AG09309 (cell line): ENCODE measurements around the gene TLCD2.
"Not testable (repeated sequence)": the region's sequence is repeated elsewhere in the genome, so short reads cannot be mapped to it uniquely, and the experiment has no call there.

ENCODE experiments used
- DNase-seq: peaks from one replicate; pipeline ENCODE4 v3.0.0-alpha.2; 2010; ENCODE audit warnings: low read depth
- H3K4me3 ChIP-seq: 2 replicates; pipeline ENCODE4 v1.5.1; 2011; ENCODE audit warnings: mild to moderate bottlenecking, low read depth, low read length, moderate library complexity; ENCODE audit not compliant: control insufficient read depth
- CTCF ChIP-seq: IDR thresholded peaks from 2 replicates; pipeline ENCODE4 v1.5.1; 2011; ENCODE audit warnings: mild to moderate bottlenecking, low read depth, low read length, inconsistent platforms; ENCODE audit not compliant: insufficient read depth, control insufficient read depth; ENCODE audit errors: missing control alignments

Gene TLCD2

GRCh38 chr17:1676401-1676800 is 33.8 kb downstream of the TLCD2 start:
- no peak overlapping the region for H3K4me3 ChIP-seq
- no peak for TF ChIP-seq CTCF
- DNase-seq: no peak

- DNase-seq: no peak
- no peak for TF ChIP-seq CTCF
- no peak overlapping the region for H3K4me3 ChIP-seq
These were observed 37.0 kb downstream of the TLCD2 start for GRCh38 chr17:1673041-1673785.

GRCh38 chr17:1663934-1664333 is 46.2 kb downstream of the TLCD2 start:
- not testable (repeated sequence) for DNase-seq, H3K4me3 ChIP-seq

- no peak for TF ChIP-seq CTCF
- no peak for DNase-seq
- H3K4me3 ChIP-seq: no peak overlapping the region
These were observed 49.1 kb downstream of the TLCD2 start for GRCh38 chr17:1661045-1661444.

GRCh38 chr17:1658100-1658499 is 52.1 kb downstream of the TLCD2 start:
- H3K4me3 ChIP-seq: no peak overlapping the region
- DNase-seq: no peak
- TF ChIP-seq CTCF: no peak

GRCh38 chr17:1653735-1654134 is 56.4 kb downstream of the TLCD2 start:
- no peak overlapping the region for H3K4me3 ChIP-seq
- no peak for TF ChIP-seq CTCF
- no peak for DNase-seq

- DNase-seq, H3K4me3 ChIP-seq: not testable (repeated sequence)
These were observed 57.4 kb downstream of the TLCD2 start for GRCh38 chr17:1652794-1653193.
